GM19193 (cell line): ENCODE results near the gene CHMP2A.

Experiments
- POLR2A ChIP-seq: IDR thresholded peaks from 4 replicates; pipeline ENCODE4 v1.6.1; 2011; ENCODE audit not compliant: insufficient read depth, insufficient read length; ENCODE audit errors: extremely low read depth

Gene CHMP2A

GRCh38 chr19:58560007-58560887 lies 5.3 kb upstream of the CHMP2A start:
- TF ChIP-seq POLR2A, result no peak

GRCh38 chr19:58559275-58560006 lies 4.5 kb upstream of the CHMP2A start:
- peak; percentile 81 for TF ChIP-seq POLR2A

GRCh38 chr19:58558623-58559274 lies 3.8 kb upstream of the CHMP2A start:
- peak; percentile 54 for TF ChIP-seq POLR2A

- TF ChIP-seq POLR2A, result peak; percentile 48
Observed at GRCh38 chr19:58558066-58558622, 3.2 kb upstream of the CHMP2A start, which contains the start of gene UBE2M. Gene UBE2M, minus strand, starts transcription at chr19:58558611. Its CDS starts 230 bp downstream, at chr19:58558381.

- TF ChIP-seq POLR2A, result no peak
Observed at GRCh38 chr19:58557221-58558065, 2.5 kb upstream of the CHMP2A start.

GRCh38 chr19:58556622-58557220 lies 1.8 kb upstream of the CHMP2A start:
- no peak for TF ChIP-seq POLR2A

- TF ChIP-seq POLR2A, result no peak
Observed at GRCh38 chr19:58555920-58556621, 1.2 kb upstream of the CHMP2A start.

- TF ChIP-seq POLR2A, result no peak
Observed at GRCh38 chr19:58555369-58555885, 522 bp upstream of the CHMP2A start.

- TF ChIP-seq POLR2A, result no peak
Observed at GRCh38 chr19:58553799-58554493, 959 bp downstream of the CHMP2A start.

GRCh38 chr19:58552655-58553054 lies 2.2 kb downstream of the CHMP2A start:
- TF ChIP-seq POLR2A, result no peak

GRCh38 chr19:58551577-58552471 lies 3.1 kb downstream of the CHMP2A start:
- peak; percentile 38 for TF ChIP-seq POLR2A
